A673 (cell line): ENCODE measurements around the gene MAPK8.

ENCODE experiments used
- EZH2 ChIP-seq: fragments of 200-600 bp; sonication (generic); IDR thresholded peaks from 2 replicates; pipeline ENCODE4 v1.6.1; 2017; ENCODE audit warnings: borderline replicate concordance, low read depth, mild to moderate bottlenecking, mixed read lengths, antibody characterized with exemption, low read length; ENCODE audit not compliant: poor library complexity, severe bottlenecking
- TF ChIP-seq, protein P1 (sequence below): fragments of 300-800, 200-600 bp; sonication (generic); conservative IDR thresholded peaks from 2 replicates; pipeline ENCODE4 v1.5.1; 2017; ENCODE audit warnings: low read depth, mild to moderate bottlenecking, antibody characterized with exemption, low read length, moderate library complexity, mixed read lengths

DNA sequence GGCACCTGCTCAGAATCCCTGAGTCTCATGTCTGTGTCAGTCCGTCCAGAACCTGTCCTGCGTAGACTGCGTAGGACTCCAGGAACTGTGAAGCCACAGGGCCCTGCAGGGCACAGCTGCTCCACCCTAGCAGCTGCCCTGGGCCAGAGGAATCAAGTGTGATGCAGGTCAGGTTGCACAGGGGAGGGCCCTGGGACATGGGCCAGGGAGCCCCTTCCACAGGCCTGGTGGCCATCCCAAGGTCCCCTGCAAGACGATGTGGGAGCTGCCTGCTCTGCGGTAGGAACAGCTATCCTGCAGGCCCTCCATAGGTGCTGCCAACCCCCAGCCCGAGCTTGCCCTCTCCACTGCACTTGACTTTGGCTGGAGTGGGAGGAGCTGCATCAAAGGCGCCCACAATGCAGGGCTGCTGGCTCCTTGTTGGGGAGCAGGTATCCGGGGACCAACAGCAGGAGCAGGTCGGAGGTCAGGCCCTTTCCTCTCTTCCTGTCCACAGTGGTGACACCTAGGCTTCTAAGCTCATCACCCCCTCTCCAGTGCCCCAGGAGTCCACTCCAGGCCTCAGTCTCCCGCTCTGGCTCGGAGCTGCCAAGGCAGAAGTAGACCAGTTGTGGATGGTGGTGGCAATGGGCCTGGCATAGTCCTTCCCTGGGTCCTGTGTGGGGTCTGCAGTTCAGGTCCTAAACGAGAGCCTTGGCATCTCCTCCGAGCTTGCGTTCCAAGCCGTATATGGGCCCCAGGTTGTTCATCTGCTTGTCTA is 149.1 kb downstream of the MAPK8 start:
- no peak for TF ChIP-seq EZH2
- TF ChIP-seq, protein P1, sequence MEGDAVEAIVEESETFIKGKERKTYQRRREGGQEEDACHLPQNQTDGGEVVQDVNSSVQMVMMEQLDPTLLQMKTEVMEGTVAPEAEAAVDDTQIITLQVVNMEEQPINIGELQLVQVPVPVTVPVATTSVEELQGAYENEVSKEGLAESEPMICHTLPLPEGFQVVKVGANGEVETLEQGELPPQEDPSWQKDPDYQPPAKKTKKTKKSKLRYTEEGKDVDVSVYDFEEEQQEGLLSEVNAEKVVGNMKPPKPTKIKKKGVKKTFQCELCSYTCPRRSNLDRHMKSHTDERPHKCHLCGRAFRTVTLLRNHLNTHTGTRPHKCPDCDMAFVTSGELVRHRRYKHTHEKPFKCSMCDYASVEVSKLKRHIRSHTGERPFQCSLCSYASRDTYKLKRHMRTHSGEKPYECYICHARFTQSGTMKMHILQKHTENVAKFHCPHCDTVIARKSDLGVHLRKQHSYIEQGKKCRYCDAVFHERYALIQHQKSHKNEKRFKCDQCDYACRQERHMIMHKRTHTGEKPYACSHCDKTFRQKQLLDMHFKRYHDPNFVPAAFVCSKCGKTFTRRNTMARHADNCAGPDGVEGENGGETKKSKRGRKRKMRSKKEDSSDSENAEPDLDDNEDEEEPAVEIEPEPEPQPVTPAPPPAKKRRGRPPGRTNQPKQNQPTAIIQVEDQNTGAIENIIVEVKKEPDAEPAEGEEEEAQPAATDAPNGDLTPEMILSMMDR: no peak
